Brain pericyte (primary cell): ENCODE data around the gene RTP5.
"Not testable (repeated sequence)": the region's sequence is repeated elsewhere in the genome, so short reads cannot be mapped to it uniquely, and the experiment has no call there.

Experiments used
- DNase-seq: peaks from one replicate; pipeline ENCODE4 v3.0.0-alpha.2; 2012; ENCODE audit warnings: low read depth, low spot score

Gene RTP5

DNA sequence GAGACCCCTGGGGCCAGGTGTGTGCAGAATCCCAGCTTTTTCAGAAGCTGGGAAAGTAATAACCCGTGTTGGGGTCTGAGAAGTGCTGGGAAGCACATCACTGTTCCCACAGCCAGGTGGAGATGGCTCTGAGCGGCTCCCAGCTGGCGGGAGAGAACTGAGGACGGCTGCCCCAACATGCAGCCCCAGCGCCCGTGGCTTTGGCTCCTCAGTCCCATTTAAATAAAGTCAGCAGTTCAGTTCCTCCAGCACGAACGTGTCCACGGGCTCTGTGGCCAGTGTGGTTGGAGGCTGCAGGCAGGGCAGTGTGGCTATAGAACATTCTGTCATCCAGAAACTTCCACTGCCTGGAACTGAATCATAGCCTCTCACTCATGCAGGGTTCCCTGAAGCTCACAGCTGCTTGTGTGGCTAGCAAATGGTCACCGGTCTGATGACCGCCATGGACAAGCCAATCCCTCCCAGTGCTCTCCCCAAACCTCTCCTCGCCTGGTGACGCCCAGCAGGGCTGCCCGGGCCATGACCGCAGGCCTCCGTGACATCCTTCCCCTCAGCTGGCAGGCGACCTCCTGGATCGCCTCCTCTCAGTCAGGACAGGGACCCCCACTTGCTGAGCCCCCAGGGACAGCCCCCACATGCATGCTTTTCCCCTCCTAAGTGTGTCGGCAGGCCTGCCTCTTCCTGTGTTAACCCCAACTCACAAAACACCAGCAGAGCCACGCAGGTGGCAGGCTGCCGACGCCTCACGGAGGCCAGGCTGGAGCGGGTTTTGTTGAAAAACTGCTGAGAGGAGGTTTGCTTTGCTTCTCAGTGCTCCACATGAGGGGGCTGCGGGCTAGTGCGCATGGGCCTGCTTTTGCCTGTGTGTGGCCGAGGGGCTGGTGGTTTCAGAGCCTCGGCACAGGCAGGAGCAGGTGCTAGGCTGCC lies 1.3 kb downstream of the RTP5 start:
- no peak for DNase-seq

DNA sequence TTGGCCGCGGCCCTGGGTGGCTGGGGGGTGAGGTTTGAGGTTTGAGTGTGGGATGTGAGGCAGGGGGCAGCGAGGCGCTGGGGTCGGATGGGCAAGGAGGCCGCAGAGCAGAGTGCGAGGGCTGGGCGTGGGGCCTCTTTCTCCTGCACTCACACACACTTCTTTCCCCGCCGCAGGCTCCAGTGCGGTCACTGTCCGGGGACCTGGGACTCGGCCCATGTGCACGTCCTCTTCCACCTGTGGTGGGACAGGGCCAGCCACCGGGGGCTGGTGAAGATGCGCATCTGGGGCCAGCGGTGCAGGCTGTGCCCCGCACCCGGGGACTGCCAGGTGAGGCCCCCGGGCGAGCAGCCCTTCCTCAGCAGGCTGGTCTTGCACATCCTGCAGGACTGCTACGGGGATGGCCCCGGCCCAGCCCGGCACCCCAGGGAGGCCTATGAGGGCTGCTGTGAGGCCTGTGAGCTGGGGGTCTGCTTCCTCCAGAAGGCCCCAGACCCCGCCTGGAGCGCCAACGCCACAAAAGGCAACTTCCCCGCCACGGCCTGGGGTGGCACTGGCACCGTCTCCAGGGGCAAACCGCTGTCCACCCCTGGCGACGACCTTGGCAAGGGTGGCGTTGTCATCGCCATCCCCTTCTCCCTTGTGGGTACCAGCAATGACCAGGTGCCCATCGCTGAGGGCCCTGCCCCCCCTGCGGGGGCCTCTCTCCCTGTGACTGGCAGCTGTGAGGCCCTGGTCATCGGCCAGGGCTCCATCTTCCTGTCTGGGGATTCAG lies 2.2 kb downstream of the RTP5 start:
- no peak for DNase-seq

DNA sequence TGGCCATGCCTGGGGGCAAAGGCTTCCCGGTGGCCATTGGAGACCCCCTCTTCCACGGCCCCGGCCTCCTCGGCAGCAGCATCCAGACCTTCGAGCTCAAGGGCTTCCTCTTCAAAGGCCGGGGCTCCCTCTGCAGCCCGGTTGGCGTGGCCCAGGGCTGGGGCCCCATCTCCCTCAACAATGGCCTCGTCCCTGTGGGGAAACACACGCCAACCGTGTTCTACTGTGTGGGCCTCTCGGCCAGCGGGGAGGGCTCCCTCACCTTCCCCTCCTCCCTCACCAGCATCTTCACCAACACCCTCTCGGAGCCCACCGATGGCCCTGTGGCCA lies 2.7 kb downstream of the RTP5 start:
- DNase-seq = no peak

DNA sequence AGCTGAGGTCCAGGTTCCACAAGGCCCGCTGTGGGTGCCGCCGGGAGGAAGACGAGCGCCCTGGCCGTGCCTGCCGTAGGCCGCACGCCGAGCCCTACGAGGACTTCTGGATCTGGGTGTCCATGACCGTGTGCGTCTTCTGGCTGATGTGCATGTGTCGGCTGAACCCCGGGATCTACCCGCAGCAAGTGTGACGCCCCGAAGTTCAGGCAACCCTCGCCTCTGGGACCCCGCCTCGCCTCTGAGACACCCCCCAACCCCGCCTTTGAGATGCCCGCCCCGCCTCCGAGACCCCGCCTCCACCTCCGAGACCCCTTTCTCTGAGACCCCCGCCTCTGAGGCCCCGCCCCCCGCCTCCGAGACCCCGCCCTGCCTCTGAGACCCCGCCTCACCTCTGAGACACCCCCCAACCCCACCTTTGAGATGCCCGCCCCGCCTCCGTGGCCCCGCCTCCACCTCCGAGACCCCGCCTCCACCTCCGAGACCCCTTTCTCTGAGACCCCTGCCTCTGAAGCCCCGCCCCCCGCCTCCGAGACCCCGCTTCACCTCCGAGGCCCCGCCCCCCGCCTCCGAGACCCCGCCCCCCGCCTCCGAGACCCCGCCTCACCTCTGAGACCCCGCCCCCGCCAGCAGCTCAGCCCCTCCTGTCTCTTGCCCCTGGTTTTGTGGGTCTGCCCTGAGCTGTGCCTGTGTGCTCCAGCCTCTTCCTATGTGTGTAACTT lies 3.7 kb downstream of the RTP5 start:
- no peak for DNase-seq

GRCh38 chr2:241873803-241874110 lies 4.2 kb downstream of the RTP5 start:
- DNase-seq = no peak

- DNase-seq = no peak
Observed at GRCh38 chr2:241874277-241874925, 4.9 kb downstream of the RTP5 start.

- DNase-seq = not testable (repeated sequence)
Observed at GRCh38 chr2:241875754-241876527, 6.4 kb downstream of the RTP5 start.

GRCh38 chr2:241876528-241877196 lies 7.1 kb downstream of the RTP5 start:
- DNase-seq = no peak

DNA sequence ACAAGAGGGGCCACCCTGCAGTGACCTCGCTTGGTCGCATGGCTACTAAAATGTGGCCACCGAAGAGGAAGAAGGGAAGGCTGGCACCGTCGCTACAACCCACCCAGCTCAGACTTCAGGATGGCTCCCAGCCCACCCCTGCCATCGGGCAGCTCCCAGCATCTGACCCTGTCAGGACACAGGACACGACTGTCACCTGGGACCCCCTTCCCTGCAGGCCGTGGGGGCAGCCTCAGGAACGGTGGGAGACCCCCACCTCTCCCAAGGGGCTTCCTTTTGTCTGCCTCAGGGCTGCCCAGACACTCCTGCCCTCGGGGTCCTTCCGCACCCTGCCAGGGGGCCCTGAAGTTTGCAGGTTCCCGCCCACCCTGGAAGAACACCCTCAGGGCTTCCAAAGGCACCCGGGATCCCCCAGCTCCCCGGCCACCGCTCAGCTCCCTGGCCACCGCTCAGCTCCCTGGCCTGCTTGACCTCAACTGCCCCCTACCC lies 7.7 kb downstream of the RTP5 start:
- no peak for DNase-seq

GRCh38 chr2:241877989-241878970 lies 8.8 kb downstream of the RTP5 start:
- DNase-seq = no peak

DNA sequence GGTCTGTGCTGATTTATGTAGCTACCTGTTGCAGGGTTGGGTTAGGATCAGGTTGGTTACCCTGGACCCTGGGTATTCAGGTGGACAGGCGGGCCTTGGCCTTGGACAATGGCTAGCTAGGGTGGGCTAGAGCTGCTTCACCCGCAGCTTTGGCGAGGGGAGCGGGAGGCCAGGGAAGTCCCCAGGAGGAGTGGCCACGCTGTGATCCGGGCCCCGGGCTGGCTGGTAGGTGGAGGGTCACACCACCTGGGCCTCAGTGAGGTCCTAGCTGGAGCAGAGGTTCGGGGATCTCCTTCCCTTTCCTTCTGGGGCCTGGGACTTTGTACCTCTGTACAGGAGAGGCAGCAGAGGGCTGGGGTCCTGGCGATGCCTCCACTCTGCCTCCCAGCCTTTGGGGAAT lies 9.8 kb downstream of the RTP5 start:
- DNase-seq = no peak

GRCh38 chr2:241880311-241881073 lies 11.0 kb downstream of the RTP5 start:
- DNase-seq = no peak

GRCh38 chr2:241882091-241882625 lies 12.6 kb downstream of the RTP5 start:
- DNase-seq = no peak

- no peak for DNase-seq
Observed at GRCh38 chr2:241884951-241885290, 15.4 kb downstream of the RTP5 start.

DNA sequence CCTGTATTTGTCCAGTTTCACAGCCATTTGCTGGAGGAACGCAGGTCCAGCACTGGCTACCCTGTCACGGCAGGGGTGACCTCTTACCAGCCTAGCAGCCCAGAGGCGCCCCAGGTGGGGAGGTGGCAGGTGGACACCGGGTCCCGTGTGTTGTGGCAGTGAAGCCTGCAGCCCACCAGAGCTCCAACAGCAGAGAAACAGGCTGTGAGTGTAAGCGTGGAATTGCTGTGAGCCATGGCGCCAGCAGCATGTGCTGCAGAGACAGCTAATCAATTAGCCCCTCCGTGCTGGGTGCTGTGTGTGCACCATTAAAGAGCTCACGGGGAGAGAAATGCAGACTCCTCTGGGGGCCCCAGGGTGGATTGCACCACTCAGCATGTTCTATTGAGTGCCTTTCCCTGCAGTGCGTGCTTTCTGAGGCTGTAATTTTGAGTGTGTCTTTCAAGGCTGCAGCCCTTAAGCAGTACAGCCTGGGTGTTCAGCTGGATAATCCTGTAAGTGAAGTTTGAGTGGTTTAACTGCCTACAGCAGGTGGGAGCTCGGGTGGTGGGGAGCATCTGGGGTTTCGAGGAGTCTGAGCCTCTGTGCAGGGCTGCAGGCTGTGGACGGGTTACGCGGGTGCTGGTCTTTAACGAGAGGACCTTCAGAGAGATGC lies 15.9 kb downstream of the RTP5 start:
- no peak for DNase-seq

DNA sequence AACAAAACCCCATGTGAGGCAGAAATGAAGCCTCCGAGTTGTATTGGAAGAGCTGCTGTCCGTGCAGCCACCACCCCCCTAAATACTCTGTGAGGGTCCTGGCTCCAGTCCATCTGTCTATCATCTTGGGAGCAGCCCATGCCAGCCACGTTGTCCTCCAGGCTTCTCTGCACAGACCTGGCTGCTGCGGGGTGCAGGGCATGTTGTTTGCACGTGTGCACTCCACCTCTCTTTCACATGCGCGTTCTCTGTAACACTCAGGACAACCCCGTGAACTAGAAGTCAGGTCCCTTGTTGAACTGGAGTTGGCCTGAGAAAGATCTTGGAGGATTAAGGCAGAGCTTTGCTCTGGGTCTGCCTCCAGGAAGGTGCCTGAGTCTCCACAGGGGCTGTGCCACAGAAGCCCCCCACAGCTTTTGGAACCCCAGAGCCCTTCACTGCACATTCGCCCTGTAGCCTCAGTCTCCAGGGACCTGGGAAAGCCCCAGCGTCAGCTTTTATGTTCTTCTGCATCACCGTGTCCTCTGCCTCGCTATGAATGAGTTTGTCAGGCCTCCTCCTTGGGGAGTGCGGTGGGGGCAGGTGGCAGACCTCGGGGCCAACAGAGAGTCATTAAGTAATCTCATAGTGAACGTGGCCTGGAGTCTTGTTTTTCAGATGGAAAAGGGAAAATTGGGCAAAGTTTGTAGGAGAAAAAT lies 16.6 kb downstream of the RTP5 start:
- DNase-seq = no peak

DNA sequence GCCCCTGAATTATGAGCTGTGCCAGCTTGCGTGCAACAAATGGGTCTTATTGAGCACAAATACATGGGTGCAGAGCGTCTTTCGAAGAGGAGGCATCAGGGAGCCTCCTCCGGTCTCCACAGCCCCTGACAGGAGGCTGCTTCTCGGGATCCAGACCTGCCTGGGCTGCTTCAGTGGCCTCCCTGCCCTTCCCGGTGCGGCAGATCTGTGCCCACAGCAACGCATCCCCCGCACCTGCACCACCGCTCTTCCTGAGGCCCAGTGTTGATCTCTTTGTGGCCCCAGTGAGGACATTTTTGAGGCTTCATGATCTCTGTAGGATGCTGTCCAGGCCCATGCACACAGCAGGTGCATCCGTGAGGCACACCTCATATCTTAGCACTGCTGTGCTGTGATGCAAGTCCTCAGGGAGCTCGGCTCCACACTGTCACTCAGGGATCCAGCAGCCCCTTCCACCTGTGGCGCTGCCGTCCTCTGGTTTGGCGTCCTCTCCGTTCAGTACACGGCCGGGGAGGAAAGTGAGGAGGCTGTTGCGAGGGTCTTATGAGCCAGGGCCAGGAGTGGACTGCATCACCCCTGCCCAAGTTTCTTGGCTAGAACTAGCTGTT lies 17.4 kb downstream of the RTP5 start:
- no peak for DNase-seq
